ENCODE results near the gene PTPN22. TPM values are rescaled to one million over a fixed set of nuclear protein-coding genes. Genes with fewer than 3 reads are reported as not detected.
A peak's percentile ranks its signal among the peaks of the same experiment; 100 is the strongest.
"Not testable (repeated sequence)": the region's sequence is repeated elsewhere in the genome, so short reads cannot be mapped to it uniquely, and the experiment has no call there.

PTPN22 gene
- total and polyA plus RNA-seq, 7 donors, result 0.71 to 4.4 (median 1.8) TPM

- 81 to 89% methylated on average over 4 of the region's 4 CpGs for WGBS, 2 donors
- no peak for DNase-seq
- H3K36me3 ChIP-seq, result no peaks in the 10 kb centered on the region
- no peaks in the 10 kb centered on the region for H3K27me3 ChIP-seq
- no peak for TF ChIP-seq POLR2AphosphoS5 (IDR thresholded peaks at IDR 0.05)
- TF ChIP-seq, protein P1, sequence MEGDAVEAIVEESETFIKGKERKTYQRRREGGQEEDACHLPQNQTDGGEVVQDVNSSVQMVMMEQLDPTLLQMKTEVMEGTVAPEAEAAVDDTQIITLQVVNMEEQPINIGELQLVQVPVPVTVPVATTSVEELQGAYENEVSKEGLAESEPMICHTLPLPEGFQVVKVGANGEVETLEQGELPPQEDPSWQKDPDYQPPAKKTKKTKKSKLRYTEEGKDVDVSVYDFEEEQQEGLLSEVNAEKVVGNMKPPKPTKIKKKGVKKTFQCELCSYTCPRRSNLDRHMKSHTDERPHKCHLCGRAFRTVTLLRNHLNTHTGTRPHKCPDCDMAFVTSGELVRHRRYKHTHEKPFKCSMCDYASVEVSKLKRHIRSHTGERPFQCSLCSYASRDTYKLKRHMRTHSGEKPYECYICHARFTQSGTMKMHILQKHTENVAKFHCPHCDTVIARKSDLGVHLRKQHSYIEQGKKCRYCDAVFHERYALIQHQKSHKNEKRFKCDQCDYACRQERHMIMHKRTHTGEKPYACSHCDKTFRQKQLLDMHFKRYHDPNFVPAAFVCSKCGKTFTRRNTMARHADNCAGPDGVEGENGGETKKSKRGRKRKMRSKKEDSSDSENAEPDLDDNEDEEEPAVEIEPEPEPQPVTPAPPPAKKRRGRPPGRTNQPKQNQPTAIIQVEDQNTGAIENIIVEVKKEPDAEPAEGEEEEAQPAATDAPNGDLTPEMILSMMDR (IDR thresholded peaks at IDR 0.05), result no peak
- TF ChIP-seq EP300 (IDR thresholded peaks at IDR 0.05), result no peak
- no peak for TF ChIP-seq POLR2A (IDR thresholded peaks at IDR 0.05)
- H3K4me3 ChIP-seq, result no peak overlapping the region
- intact Hi-C loops (cut with DNase I), result no loop called here
- no peaks in the 10 kb centered on the region for H3K4me1 ChIP-seq
- H3K9me3 ChIP-seq, result no peaks in the 10 kb centered on the region
- H3K27ac ChIP-seq, result peak overlapping the region in 1 of 4 donors; percentile 29
Measured at GRCh38 chr1:113855630-113856400, 15.7 kb downstream of the PTPN22 start.

GRCh38 chr1:113854234-113854633, 17.3 kb downstream of the PTPN22 start:
- Histone ChIP-seq H3K27me3 (no peaks in the 10 kb centered on the region), H3K9me3 (no peaks in the 10 kb centered on the region), H3K27ac (no peak overlapping the region), H3K36me3 (no peaks in the 10 kb centered on the region), H3K4me3 (no peak overlapping the region), H3K4me1 (no peaks in the 10 kb centered on the region)
- intact Hi-C loops (cut with DNase I), result no loop called here
- WGBS, 2 donors, result 39 to 51% methylated on average over 1 of the region's 1 CpG
- DNase-seq, result no peak
- TF ChIP-seq POLR2A (IDR thresholded peaks at IDR 0.05) (no peak), POLR2AphosphoS5 (IDR thresholded peaks at IDR 0.05) (no peak), EP300 (IDR thresholded peaks at IDR 0.05) (no peak)
- TF ChIP-seq, protein P1 (IDR thresholded peaks at IDR 0.05), result no peak

- H3K9me3 ChIP-seq; H3K36me3 ChIP-seq; DNase-seq; H3K4me3 ChIP-seq; H3K4me1 ChIP-seq; intact Hi-C loops (cut with DNase I); H3K27me3 ChIP-seq: not testable (repeated sequence)
- H3K27ac ChIP-seq, result peak overlapping the region in 1 of 4 donors; percentile 33
- WGBS, 2 donors, result 95% methylated on average over 6 of the region's 6 CpGs
Measured at GRCh38 chr1:113852694-113853093, 18.8 kb downstream of the PTPN22 start.

GRCh38 chr1:113850127-113850796, 21.2 kb downstream of the PTPN22 start:
- intact Hi-C loops (cut with DNase I), result no loop called here
- 76 to 78% methylated on average over 3 of the region's 3 CpGs for WGBS, 2 donors
- DNase-seq, result no peak
- no peaks in the 10 kb centered on the region for H3K36me3 ChIP-seq
- H3K27ac ChIP-seq, result no peak overlapping the region
- no peaks in the 10 kb centered on the region for H3K9me3 ChIP-seq
- no peaks in the 10 kb centered on the region for H3K27me3 ChIP-seq
- TF ChIP-seq POLR2AphosphoS5 (IDR thresholded peaks at IDR 0.05) (no peak), POLR2A (IDR thresholded peaks at IDR 0.05) (no peak), EP300 (IDR thresholded peaks at IDR 0.05) (no peak)
- TF ChIP-seq, protein P1 (IDR thresholded peaks at IDR 0.05), result no peak
- no peaks in the 10 kb centered on the region for H3K4me1 ChIP-seq
- H3K4me3 ChIP-seq, result no peak overlapping the region

DNA sequence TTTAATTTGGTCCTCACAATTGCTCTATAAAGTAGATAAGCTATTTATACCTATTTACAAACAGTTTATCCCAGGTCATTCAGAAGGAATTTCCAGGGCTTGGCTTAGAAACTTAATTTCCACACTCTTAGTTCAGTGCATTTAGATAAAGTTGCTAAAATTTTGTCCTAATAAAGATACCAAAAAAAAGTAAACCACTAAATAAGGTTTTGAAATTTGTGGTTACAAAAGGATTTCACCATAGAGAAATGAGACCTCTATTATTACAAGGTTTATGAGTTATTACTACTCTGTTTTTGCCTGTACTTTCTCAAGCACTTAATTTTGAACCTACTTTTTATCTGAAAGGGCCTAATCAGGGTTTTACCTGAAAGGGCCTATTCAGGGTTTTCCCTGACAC, 22.4 kb downstream of the PTPN22 start:
- TF ChIP-seq EP300 (IDR thresholded peaks at IDR 0.05), result no peak
- no peak for TF ChIP-seq POLR2AphosphoS5 (IDR thresholded peaks at IDR 0.05)
- TF ChIP-seq, protein P1 (IDR thresholded peaks at IDR 0.05), result no peak
- TF ChIP-seq POLR2A (IDR thresholded peaks at IDR 0.05), result no peak
- Histone ChIP-seq H3K4me1 (no peaks in the 10 kb centered on the region), H3K9me3 (no peaks in the 10 kb centered on the region), H3K27ac (no peak overlapping the region), H3K27me3 (no peaks in the 10 kb centered on the region), H3K4me3 (no peak overlapping the region), H3K36me3 (no peaks in the 10 kb centered on the region)
- intact Hi-C loops (cut with DNase I), result no loop called here
- no peak for DNase-seq

Data from sigmoid colon (tissue), 7 donors.